GM21825 (cell line): ENCODE results near the gene SEMA3D.

Experiments
- ATAC-seq: cut with Tn5 transposase; IDR thresholded peaks from one replicate; pipeline ENCODE4 v1.9.1; 2021; ENCODE audit warnings: mild to moderate bottlenecking, moderate library complexity; ENCODE audit not compliant: unreplicated experiment

Gene SEMA3D

GRCh38 chr7:85184599-85185423 is 2.0 kb downstream of the SEMA3D start:
- ATAC-seq = no peak

GRCh38 chr7:85183296-85183695 is 3.6 kb downstream of the SEMA3D start:
- no peak for ATAC-seq

- no peak for ATAC-seq
Measured at GRCh38 chr7:85178531-85179298, 8.1 kb downstream of the SEMA3D start.

- ATAC-seq = no peak
Measured at GRCh38 chr7:85177316-85177715, 9.5 kb downstream of the SEMA3D start.

- ATAC-seq = no peak
Measured at GRCh38 chr7:85176197-85176596, 10.7 kb downstream of the SEMA3D start.

GRCh38 chr7:85175217-85175616 is 11.6 kb downstream of the SEMA3D start:
- no peak for ATAC-seq

GRCh38 chr7:85172530-85172941 is 14.3 kb downstream of the SEMA3D start:
- ATAC-seq = no peak

- ATAC-seq = no peak
Measured at GRCh38 chr7:85167636-85168035, 19.2 kb downstream of the SEMA3D start.

- ATAC-seq = no peak
Measured at GRCh38 chr7:85165263-85165662, 21.6 kb downstream of the SEMA3D start.

- ATAC-seq = no peak
Measured at GRCh38 chr7:85164376-85164775, 22.5 kb downstream of the SEMA3D start.

GRCh38 chr7:85162721-85163120 is 24.1 kb downstream of the SEMA3D start:
- ATAC-seq = no peak

- peak; percentile 81 for ATAC-seq
Measured at GRCh38 chr7:85160223-85160622, 26.6 kb downstream of the SEMA3D start.

GRCh38 chr7:85159003-85159402 is 27.9 kb downstream of the SEMA3D start:
- no peak for ATAC-seq

- ATAC-seq = no peak
Measured at GRCh38 chr7:85156661-85157208, 30.1 kb downstream of the SEMA3D start.

- no peak for ATAC-seq
Measured at GRCh38 chr7:85154282-85154937, 32.4 kb downstream of the SEMA3D start.

GRCh38 chr7:85153715-85154114 is 33.1 kb downstream of the SEMA3D start:
- no peak for ATAC-seq

GRCh38 chr7:85150624-85151023 is 36.2 kb downstream of the SEMA3D start:
- ATAC-seq = no peak

- ATAC-seq = no peak
Measured at GRCh38 chr7:85144771-85145170, 42.1 kb downstream of the SEMA3D start.

- ATAC-seq = no peak
Measured at GRCh38 chr7:85135977-85136376, 50.9 kb downstream of the SEMA3D start.

GRCh38 chr7:85133560-85133959 is 53.3 kb downstream of the SEMA3D start:
- no peak for ATAC-seq

- ATAC-seq = no peak
Measured at GRCh38 chr7:85133006-85133405, 53.9 kb downstream of the SEMA3D start.
